A549 (cell line): ENCODE results near the gene ACTN1. TPM values are rescaled to one million over a fixed set of nuclear protein-coding genes. Genes with fewer than 3 reads are reported as not detected.

Experiments used
- ATAC-seq, 2 experiments: fragments of 200-7000 bp in 1 of 2; fragments of >200 bp in 1 of 2; cut with Nextera tagmentation in 1 of 2; cut with Tn5 transposase in 1 of 2; 3 replicates each; pipeline versions ENCODE4 v1.8.0 to v1.9.1; 2018 to 2020; ENCODE audit warnings: mild to moderate bottlenecking in 1 of 2, moderate library complexity in 1 of 2
- CTCF ChIA-PET: fragments of 300-600 bp; sonication (Branson Sonifier 250); formaldehyde crosslinking; extraction: SDS; loops from one replicate; lab custom pipeline; 2021; ENCODE audit warnings: antibody characterized with exemption, inconsistent platforms; lab: Yijun Ruan, JAX
- POLR2A ChIA-PET: fragments of 350-600 bp; formaldehyde crosslinking; extraction: SDS; loops from one replicate; lab custom pipeline; 2021; ENCODE audit warnings: antibody characterized with exemption, inconsistent platforms; lab: Yijun Ruan, JAX
- DNase-seq, 2 experiments: peaks; one replicate each; pipeline versions ENCODE4 v3.0.0 to v3.0.0-alpha.2; 2011 to 2016; ENCODE audit warnings: low read depth in 1 of 2, low spot score in 1 of 2
- FAIRE-seq: peaks from 2 replicates; lab custom pipeline; 2011; peaks lifted over from hg19 to GRCh38; lab: Jason Lieb, UNC
- H3K27ac ChIP-seq, 2 experiments: fragments of >200 bp; sonication (Bioruptor Twin); formaldehyde crosslinking; 3 replicates each; pipeline ENCODE4 v1.5.1; 2016 to 2017
- H3K4me1 ChIP-seq: fragments of >200 bp; sonication (Bioruptor Twin); formaldehyde crosslinking; 3 replicates; pipeline ENCODE4 v1.6.1; 2016
- H3K4me2 ChIP-seq: fragments of >200 bp; sonication (Bioruptor Twin); formaldehyde crosslinking; 3 replicates; pipeline ENCODE4 v1.6.1; 2016
- H3K4me3 ChIP-seq: fragments of >200 bp; sonication (Bioruptor Twin); formaldehyde crosslinking; 3 replicates; pipeline ENCODE4 v1.5.1; 2016
- H3K9me3 ChIP-seq: fragments of >200 bp; sonication (Bioruptor Twin); formaldehyde crosslinking; 3 replicates; pipeline ENCODE4 v1.6.1; 2016
- ATOH8 ChIP-seq: fragments of 250-450 bp; sonication (Bioruptor Pico); IDR thresholded peaks from 2 replicates; pipeline ENCODE4 v1.5.0; 2020; ENCODE audit warnings: low read depth, mild to moderate bottlenecking, moderate library complexity
- HOXB5 ChIP-seq: fragments of 250-450 bp; sonication (Bioruptor Pico); IDR thresholded peaks from 2 replicates; pipeline ENCODE4 v1.5.0; 2020; ENCODE audit warnings: mild to moderate bottlenecking, moderate library complexity
- JUN ChIP-seq, 2 experiments: fragments of >200 bp; sonication (Bioruptor Twin); formaldehyde crosslinking; IDR thresholded peaks; 2 replicates in 1 of 2; 3 replicates in 1 of 2; pipeline ENCODE4 v1.6.1; 2016 to 2017
- KDM5A ChIP-seq: fragments of 200-600 bp; sonication (generic); IDR thresholded peaks from 2 replicates; pipeline ENCODE4 v1.6.1; 2016; ENCODE audit warnings: antibody characterized with exemption, mild to moderate bottlenecking
- NPAS2 ChIP-seq: fragments of 250-450 bp; sonication (Bioruptor Pico); IDR thresholded peaks from 2 replicates; pipeline ENCODE4 v1.8.0; 2022; ENCODE audit warnings: mild to moderate bottlenecking, moderate library complexity, borderline replicate concordance
- POLR2AphosphoS2 ChIP-seq: conservative IDR thresholded peaks from 2 replicates; pipeline ENCODE4 v1.6.1; 2012; ENCODE audit warnings: low read length, improper control_type of control experiment, inconsistent platforms
- REST ChIP-seq: fragments of 200-600 bp; sonication (generic); IDR thresholded peaks from 2 replicates; pipeline ENCODE4 v1.6.1; 2016; ENCODE audit warnings: antibody characterized with exemption, mild to moderate bottlenecking, moderate library complexity
- RNF2 ChIP-seq: fragments of 200-600 bp; sonication (generic); IDR thresholded peaks from 2 replicates; pipeline ENCODE4 v1.6.1; 2016; ENCODE audit warnings: low read depth, mild to moderate bottlenecking, antibody characterized with exemption, moderate library complexity, borderline replicate concordance
- SMC3 ChIP-seq: fragments of >200 bp; sonication (Bioruptor Twin); formaldehyde crosslinking; IDR thresholded peaks from 3 replicates; pipeline ENCODE4 v1.6.1; 2018; ENCODE audit warnings: inconsistent platforms
- ZC3H11A ChIP-seq: fragments of 450-650 bp; IDR thresholded peaks from 2 replicates; pipeline ENCODE4 v1.6.1; 2014; ENCODE audit warnings: antibody characterized with exemption, mild to moderate bottlenecking
- ZSCAN20 ChIP-seq: fragments of 250-450 bp; sonication (Bioruptor Pico); IDR thresholded peaks from 2 replicates; pipeline ENCODE4 v1.8.0; 2022; ENCODE audit warnings: mild to moderate bottlenecking, moderate library complexity
- WGBS: methylation state at CpG from one replicate; pipeline ENCODE4 v1.1.6; 2017; ENCODE audit errors: missing lambda C conversion rate; 5-methylcytosine and 5-hydroxymethylcytosine counted together
- polyA plus RNA-seq, 4 experiments: library from polyadenylated mRNA; depleted of rRNA in 3 of 4; stranded (reverse); fragments of >200 nt; fragmentation: RNase III in 1 of 4; extraction: RNeasy Plus Mini Kit Qiagen cat#74134 plus additional on column Dnase treatment in 1 of 4; gene quantifications; 2 replicates in 3 of 4; 3 replicates in 1 of 4; pipeline ENCODE4 v1.2.3, GENCODE V29; 2011 to 2017

The ACTN1 gene
- polyA plus RNA-seq, 2 of the 4 experiments (the other 2 are of a cell fraction) = 208 to 245 TPM

- TF ChIP-seq ATOH8 (CRISPR knock-in tag) (no peak), HOXB5 (no peak), POLR2AphosphoS2 (no peak), NPAS2 (CRISPR knock-in tag) (no peak), ZC3H11A (no peak)
Measured at GRCh38 chr14:68888025-68888850, 90.9 kb downstream of the ACTN1 start (continued).

- FAIRE-seq = no peak
Measured at GRCh38 chr14:68886109-68886434, 93.0 kb downstream of the ACTN1 start.

GRCh38 chr14:68885226-68886108, 93.6 kb downstream of the ACTN1 start:
- POLR2A ChIA-PET = interaction anchor here (0.7 to 1.3 kb wide), 3 partner anchors 54 to 222 kb away, joined by 3 to 6 read pairs (median 3); no protein-coding TSS in a partner anchor
- H3K27ac ChIP-seq = peak overlapping the region; percentile 87 to 90
- DNase-seq = no peak
- no peaks in the 10 kb centered on the region for H3K9me3 ChIP-seq
- no peak overlapping the region for H3K4me3 ChIP-seq
- CTCF ChIA-PET = interaction anchor here (0.8 to 5.9 kb wide), 13 partner anchors 10 to 223 kb away, joined by 3 to 23 read pairs (median 4); no protein-coding TSS in a partner anchor
- H3K4me1 ChIP-seq = peaks cover 34% of the 10 kb centered on the region
- peak overlapping the region; percentile 67 for H3K4me2 ChIP-seq
- WGBS = 95% methylated on average over 18 of the region's 22 CpGs
- peak in 1 of 2 experiments; percentile 1; a peak in 3 of 6 replicates for ATAC-seq
- no peak for FAIRE-seq
- peak; percentile 21; the same call in 1 of the 2 replicates for TF ChIP-seq POLR2AphosphoS2
- TF ChIP-seq JUN (IDR thresholded peaks at IDR 0.05) = no peak
- no peak for TF ChIP-seq SMC3
- no peak for TF ChIP-seq ZSCAN20 (CRISPR knock-in tag)

More at GRCh38 chr14:68886109-68886434, 93.0 kb downstream of the ACTN1 start:
- POLR2A ChIA-PET = no interaction called here
- Histone ChIP-seq H3K9me3 (no peaks in the 10 kb centered on the region), H3K4me1 (peaks cover 34% of the 10 kb centered on the region), H3K4me3 (no peak overlapping the region)
- DNase-seq = no peak
- no peak for ATAC-seq
- TF ChIP-seq REST (no peak), KDM5A (no peak), RNF2 (no peak)
- TF ChIP-seq, all 56 proteins: peak for 0
- Histone ChIP-seq H3K4me2 (0 out of 3 replicates have a peak overlapping the region, but pooled peaks have one; percentile 5), H3K27ac (peak overlapping the region; percentile 87 to 90)
- 74% methylated on average over 4 of the region's 4 CpGs for WGBS
- CTCF ChIA-PET = interaction anchor here (0.6 to 5.9 kb wide), 7 partner anchors 11 to 222 kb away, joined by 3 to 23 read pairs (median 4); no protein-coding TSS in a partner anchor
